NB4 (cell line): ENCODE data around the gene CAMSAP1.

ENCODE experiments used
- DNase-seq: peaks from one replicate; pipeline ENCODE4 v3.0.0; 2010; ENCODE audit warnings: low read depth
- H3K4me3 ChIP-seq: one replicate; pipeline ENCODE4 v1.5.1; 2011; ENCODE audit warnings: mild to moderate bottlenecking, low read depth, low read length, moderate library complexity
- CTCF ChIP-seq: IDR thresholded peaks from one replicate; pipeline ENCODE4 v1.5.1; 2012; ENCODE audit warnings: low read depth, low read length
- MYC ChIP-seq: IDR thresholded peaks from 2 replicates; pipeline ENCODE4 v1.6.1; 2011; ENCODE audit warnings: low read depth, low read length
- POLR2A ChIP-seq: IDR thresholded peaks from 2 replicates; pipeline ENCODE4 v1.6.1; 2011; ENCODE audit warnings: mild to moderate bottlenecking; ENCODE audit not compliant: insufficient read length; ENCODE audit errors: extremely low read depth
- TF ChIP-seq, protein P1 (sequence below): IDR thresholded peaks from 2 replicates; pipeline ENCODE4 v1.6.1; 2011; ENCODE audit warnings: low read depth, low read length

CAMSAP1 gene

DNA sequence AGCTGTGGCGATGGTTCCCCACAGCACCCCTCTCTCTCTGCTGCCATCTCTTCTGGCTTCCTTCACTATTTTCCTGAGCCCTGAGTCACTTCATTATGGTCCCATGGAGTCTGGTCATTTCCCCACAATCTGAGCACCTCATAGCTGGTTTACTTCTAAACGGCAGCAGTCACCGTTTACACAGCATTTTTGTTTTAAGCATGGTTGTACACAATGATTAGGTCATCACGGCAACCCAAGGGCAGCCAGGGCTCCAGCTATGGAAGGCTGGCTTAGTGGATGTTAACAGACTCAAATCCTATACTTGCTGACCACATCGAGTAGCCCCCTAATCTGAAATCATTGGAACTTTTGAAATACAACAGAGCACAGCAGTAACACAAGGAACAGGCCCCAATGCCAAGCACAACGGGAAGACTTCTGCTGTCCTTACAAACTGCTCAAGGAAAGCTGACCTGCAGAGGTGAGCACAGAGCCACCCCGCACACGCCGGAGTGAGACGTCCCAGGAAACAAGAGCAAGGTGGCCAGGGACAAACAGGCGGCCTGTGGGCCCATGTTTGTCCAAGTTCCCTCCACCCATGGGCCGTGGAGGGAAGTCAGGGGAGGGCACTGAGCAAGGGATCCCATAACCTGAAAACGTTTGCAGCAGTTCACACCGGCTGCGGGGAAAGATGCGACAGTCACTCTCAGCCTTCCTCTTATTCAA, 22.9 kb downstream of the CAMSAP1 start:
- DNase-seq: no peak
- TF ChIP-seq, protein P1, sequence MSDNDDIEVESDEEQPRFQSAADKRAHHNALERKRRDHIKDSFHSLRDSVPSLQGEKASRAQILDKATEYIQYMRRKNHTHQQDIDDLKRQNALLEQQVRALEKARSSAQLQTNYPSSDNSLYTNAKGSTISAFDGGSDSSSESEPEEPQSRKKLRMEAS: no peak
- TF ChIP-seq POLR2A (no peak), MYC (no peak), CTCF (no peak)
- H3K4me3 ChIP-seq: no peak overlapping the region

DNA sequence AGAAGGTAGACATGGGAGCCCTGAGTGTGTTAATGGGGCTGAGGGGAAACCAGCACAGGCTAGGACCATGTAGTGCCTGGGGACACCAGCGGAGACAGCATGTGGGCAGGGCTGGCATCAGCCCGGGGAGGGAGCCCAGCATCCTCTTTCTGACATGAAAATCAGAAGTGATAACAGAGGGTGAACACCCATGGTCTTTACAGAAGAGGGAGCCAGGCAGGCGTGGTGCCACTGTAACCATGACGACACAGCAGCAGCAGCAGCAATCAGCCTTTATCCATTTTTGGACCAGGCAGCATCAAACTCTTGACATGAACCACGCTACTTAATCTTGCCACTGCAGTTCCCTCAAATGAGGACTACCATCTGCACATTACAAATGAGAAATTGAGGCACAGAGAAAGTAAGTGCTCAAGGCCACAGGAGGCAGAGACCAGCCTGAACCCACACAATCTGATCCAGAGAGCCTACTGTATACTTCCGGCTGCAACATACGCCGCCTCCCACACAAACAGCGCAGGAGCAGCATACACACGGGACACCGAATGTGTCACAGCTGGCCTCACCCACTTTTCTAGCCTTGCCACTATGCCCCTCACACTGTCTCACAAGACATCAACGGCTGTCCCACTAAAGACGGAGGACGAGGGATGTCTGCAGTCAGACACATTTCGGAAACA, 23.8 kb downstream of the CAMSAP1 start:
- TF ChIP-seq, protein P1: no peak
- TF ChIP-seq POLR2A (no peak), CTCF (no peak)
- H3K4me3 ChIP-seq: no peak overlapping the region
- DNase-seq: no peak

DNA sequence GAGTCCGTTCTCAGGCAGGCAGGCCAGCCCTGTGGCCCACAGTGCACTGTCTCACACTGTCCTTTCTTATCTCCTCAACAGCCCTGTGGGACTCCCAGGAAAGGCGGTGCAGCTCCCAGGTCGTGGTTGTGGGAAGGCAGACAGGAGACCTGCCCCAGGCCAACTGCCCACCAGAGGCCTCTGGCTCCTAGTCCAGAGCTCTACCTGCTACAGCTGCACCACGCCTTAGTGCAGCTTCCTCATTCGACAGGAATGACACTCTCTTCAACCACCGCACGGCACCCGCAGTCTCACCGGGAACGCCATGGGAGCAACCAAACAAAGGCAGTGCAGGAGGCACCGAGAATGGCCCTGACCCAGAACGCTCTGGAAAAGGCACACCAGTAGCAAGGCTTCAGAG, 25.3 kb downstream of the CAMSAP1 start:
- TF ChIP-seq CTCF (no peak), POLR2A (no peak), MYC (no peak)
- TF ChIP-seq, protein P1: no peak
- no peak overlapping the region for H3K4me3 ChIP-seq
- DNase-seq: no peak

- DNase-seq: no peak
- no peak overlapping the region for H3K4me3 ChIP-seq
- TF ChIP-seq, protein P1: no peak
- TF ChIP-seq POLR2A: no peak
- no peak for TF ChIP-seq CTCF
- TF ChIP-seq MYC: no peak
Measured at GRCh38 chr9:135880438-135880837, 26.9 kb downstream of the CAMSAP1 start.

- H3K4me3 ChIP-seq: no peak overlapping the region
- no peak for TF ChIP-seq MYC
- TF ChIP-seq, protein P1: no peak
- no peak for TF ChIP-seq POLR2A
- TF ChIP-seq CTCF: no peak
- no peak for DNase-seq
Measured at GRCh38 chr9:135879619-135880018, 27.7 kb downstream of the CAMSAP1 start.
